BJ (cell line): ENCODE measurements around the gene AVPR2. TPM values are rescaled to one million over a fixed set of nuclear protein-coding genes. Genes with fewer than 3 reads are reported as not detected.

Experiments
- CTCF ChIA-PET: fragments of 350-600 bp; formaldehyde crosslinking; extraction: SDS; loops from one replicate; lab custom pipeline; 2021; ENCODE audit warnings: antibody characterized with exemption, inconsistent platforms; lab: Yijun Ruan, JAX
- POLR2A ChIA-PET: fragments of 300-600 bp; sonication (Branson Sonifier 250); formaldehyde crosslinking; extraction: SDS; loops from one replicate; lab custom pipeline; 2021; ENCODE audit warnings: antibody characterized with exemption; lab: Charles Lee
- DNase-seq: peaks from one replicate; pipeline ENCODE4 v3.0.0-alpha.2; 2011; ENCODE audit warnings: low read depth
- H3K27me3 ChIP-seq: 2 replicates; pipeline ENCODE4 v1.6.0; 2011; ENCODE audit warnings: low read length; ENCODE audit not compliant: control insufficient read depth, insufficient read depth
- H3K36me3 ChIP-seq: 2 replicates; pipeline ENCODE4 v1.5.1; 2011; ENCODE audit warnings: low read length; ENCODE audit not compliant: control insufficient read depth, insufficient read depth
- H3K4me3 ChIP-seq: 2 replicates; pipeline ENCODE4 v1.5.1; 2011; ENCODE audit warnings: low read depth, mild to moderate bottlenecking, control low read depth, low read length
- CTCF ChIP-seq: IDR thresholded peaks from 2 replicates; pipeline ENCODE4 v1.5.1; 2011; ENCODE audit warnings: low read depth, mild to moderate bottlenecking, control low read depth, inconsistent platforms, low read length, moderate library complexity; ENCODE audit not compliant: insufficient read depth
- polyA plus RNA-seq: library from polyadenylated mRNA; depleted of rRNA; stranded (reverse); fragments of >200 nt; gene quantifications from 2 replicates; pipeline ENCODE4 v1.2.3, GENCODE V29; 2011

AVPR2 gene
- polyA plus RNA-seq, 1 experiment, result not detected

GRCh38 chrX:153869473-153870287 lies 34.8 kb upstream of the AVPR2 start:
- no peaks in the 10 kb centered on the region for H3K27me3 ChIP-seq
- ChIA-PET CTCF (no interaction called here), POLR2A (no interaction called here)
- no peak for TF ChIP-seq CTCF
- DNase-seq, result no peak
- H3K36me3 ChIP-seq, result peaks cover 8% of the 10 kb centered on the region
- no peak overlapping the region for H3K4me3 ChIP-seq

- no peak for DNase-seq
- Histone ChIP-seq H3K36me3 (peaks cover 8% of the 10 kb centered on the region), H3K27me3 (no peaks in the 10 kb centered on the region), H3K4me3 (no peak overlapping the region)
- no peak for TF ChIP-seq CTCF
- ChIA-PET POLR2A (interaction anchor here (0.6 kb wide), 1 partner anchor 75 kb away, joined by 6 read pairs; no protein-coding TSS in a partner anchor), CTCF (no interaction called here)
Measured at GRCh38 chrX:153870288-153870690, 34.2 kb upstream of the AVPR2 start.

- CTCF ChIA-PET, result no interaction called here
Measured at GRCh38 chrX:153870791-153871360, 33.6 kb upstream of the AVPR2 start.

GRCh38 chrX:153871451-153871850 lies 33.0 kb upstream of the AVPR2 start:
- no peaks in the 10 kb centered on the region for H3K27me3 ChIP-seq
- peaks cover 8% of the 10 kb centered on the region for H3K36me3 ChIP-seq
- no peak for DNase-seq
- POLR2A ChIA-PET, result no interaction called here
- CTCF ChIA-PET, result no interaction called here
- no peak for TF ChIP-seq CTCF
- no peak overlapping the region for H3K4me3 ChIP-seq

More at GRCh38 chrX:153870791-153871360, 33.6 kb upstream of the AVPR2 start:
- H3K36me3 ChIP-seq, result peaks cover 8% of the 10 kb centered on the region
- POLR2A ChIA-PET, result interaction anchor here (0.6 kb wide), 1 partner anchor 74 kb away, joined by 6 read pairs; no protein-coding TSS in a partner anchor
- H3K27me3 ChIP-seq, result no peaks in the 10 kb centered on the region
- DNase-seq, result no peak
- H3K4me3 ChIP-seq, result no peak overlapping the region
- TF ChIP-seq CTCF, result no peak
